Measurements from ENCODE around the gene ANXA2R. TPM values are rescaled to one million over a fixed set of nuclear protein-coding genes. Genes with fewer than 3 reads are reported as not detected.

ANXA2R gene
- total RNA-seq, 2 donors from 2014 or later: 1.1 to 1.3 TPM

GRCh38 chr5:43038496-43038989, 1.6 kb downstream of the ANXA2R start:
- Histone ChIP-seq H3K4me3 (peak overlapping the region; percentile 10), H3K4me1 (no peaks in the 10 kb centered on the region), H3K27me3 (no peaks in the 10 kb centered on the region), H3K9me3 (no peaks in the 10 kb centered on the region), H3K9ac (ENCODE audit: low read depth in 2 of 2, low read length in 2 of 2) (peak overlapping the region in 1 of 2 donors; percentile 65), H3K27ac (peak overlapping the region; percentile 97), H3K36me3 (no peaks in the 10 kb centered on the region)
- DNase-seq: no peak
- intact Hi-C loops (cut with DNase I): loop anchor here (5.0 kb wide), 1 partner anchor 126 kb away; no protein-coding TSS in a partner anchor
- TF ChIP-seq CTCF (IDR thresholded peaks at IDR 0.05): no peak

- Histone ChIP-seq H3K9ac (ENCODE audit: low read depth in 2 of 2, low read length in 2 of 2) (peak overlapping the region in 1 of 2 donors; percentile 65), H3K27me3 (no peaks in the 10 kb centered on the region), H3K9me3 (no peaks in the 10 kb centered on the region), H3K36me3 (no peaks in the 10 kb centered on the region), H3K4me1 (no peaks in the 10 kb centered on the region), H3K27ac (peak overlapping the region; percentile 97), H3K4me3 (peak overlapping the region; percentile 10)
- DNase-seq: peak; percentile 28
- TF ChIP-seq CTCF (IDR thresholded peaks at IDR 0.05): no peak
- intact Hi-C loops (cut with DNase I): loop anchor here (5.0 kb wide), 1 partner anchor 126 kb away; no protein-coding TSS in a partner anchor
These were observed 2.3 kb downstream of the ANXA2R start for GRCh38 chr5:43037636-43038495.

- Histone ChIP-seq H3K4me3 (no peak overlapping the region), H3K9ac (ENCODE audit: low read depth in 2 of 2, low read length in 2 of 2) (peak overlapping the region; percentile 36 to 65), H3K27ac (peak overlapping the region; percentile 32), H3K36me3 (no peaks in the 10 kb centered on the region), H3K4me1 (no peaks in the 10 kb centered on the region), H3K27me3 (no peaks in the 10 kb centered on the region), H3K9me3 (no peaks in the 10 kb centered on the region)
- intact Hi-C loops (cut with DNase I): loop anchor here (5.0 kb wide), 1 partner anchor 125 kb away; no protein-coding TSS in a partner anchor
- no peak for DNase-seq
- no peak for TF ChIP-seq CTCF (IDR thresholded peaks at IDR 0.05)
These were observed 3.1 kb downstream of the ANXA2R start for GRCh38 chr5:43036856-43037635.

GRCh38 chr5:43036409-43036808, 3.7 kb downstream of the ANXA2R start:
- Histone ChIP-seq H3K4me1 (no peaks in the 10 kb centered on the region), H3K9me3 (no peaks in the 10 kb centered on the region), H3K36me3 (no peaks in the 10 kb centered on the region), H3K27me3 (no peaks in the 10 kb centered on the region), H3K9ac (ENCODE audit: low read depth in 2 of 2, low read length in 2 of 2) (no peak overlapping the region), H3K4me3 (no peak overlapping the region), H3K27ac (no peak overlapping the region)
- no peak for TF ChIP-seq CTCF (IDR thresholded peaks at IDR 0.05)
- no peak for DNase-seq
- intact Hi-C loops (cut with DNase I): loop anchor here (5.0 kb wide), 1 partner anchor 124 kb away; no protein-coding TSS in a partner anchor

- H3K27ac ChIP-seq: no peak overlapping the region
- no peak overlapping the region for H3K4me3 ChIP-seq
- intact Hi-C loops (cut with DNase I): no loop called here
- H3K4me1 ChIP-seq: no peaks in the 10 kb centered on the region
- no peaks in the 10 kb centered on the region for H3K27me3 ChIP-seq
- H3K36me3 ChIP-seq: no peaks in the 10 kb centered on the region
- no peak overlapping the region for H3K9ac ChIP-seq (ENCODE audit: low read depth in 2 of 2, low read length in 2 of 2)
- no peak for DNase-seq
- no peaks in the 10 kb centered on the region for H3K9me3 ChIP-seq
- no peak for TF ChIP-seq CTCF (IDR thresholded peaks at IDR 0.05)
These were observed 5.5 kb downstream of the ANXA2R start for GRCh38 chr5:43034591-43034968.

Measured in colonic mucosa (tissue), 4 donors.